Measurements from ENCODE around the gene TRAPPC2B. TPM values are rescaled to one million over a fixed set of nuclear protein-coding genes. Genes with fewer than 3 reads are reported as not detected.

The TRAPPC2B gene
- total RNA-seq, 1 donor from 2014 or later: 13.4 TPM

GRCh38 chr19:57338877-57339276, 24.5 kb upstream of the TRAPPC2B start:
- no peak for DNase-seq (ENCODE audit: extremely low spot score, unreplicated experiment)
- H3K27me3 Mint-ChIP-seq (ENCODE audit: unreplicated experiment): peaks cover 7% of the 10 kb centered on the region
- no peaks in the 10 kb centered on the region for H3K4me1 Mint-ChIP-seq (ENCODE audit: unreplicated experiment)
- H3K4me3 Mint-ChIP-seq (ENCODE audit: unreplicated experiment): no peak overlapping the region
- H3K27ac Mint-ChIP-seq (ENCODE audit: unreplicated experiment): no peak overlapping the region
- H3K9me3 Mint-ChIP-seq (ENCODE audit: unreplicated experiment): no peaks in the 10 kb centered on the region
- TF ChIP-seq CTCF (IDR thresholded peaks at IDR 0.05): no peak
- peaks cover 11% of the 10 kb centered on the region for H3K36me3 Mint-ChIP-seq (ENCODE audit: unreplicated experiment)

GRCh38 chr19:57342582-57342981, 20.8 kb upstream of the TRAPPC2B start:
- peaks cover 4% of the 10 kb centered on the region for H3K36me3 Mint-ChIP-seq (ENCODE audit: unreplicated experiment)
- no peaks in the 10 kb centered on the region for H3K9me3 Mint-ChIP-seq (ENCODE audit: unreplicated experiment)
- H3K4me3 Mint-ChIP-seq (ENCODE audit: unreplicated experiment): no peak overlapping the region
- H3K27ac Mint-ChIP-seq (ENCODE audit: unreplicated experiment): no peak overlapping the region
- peaks cover 19% of the 10 kb centered on the region for H3K27me3 Mint-ChIP-seq (ENCODE audit: unreplicated experiment)
- DNase-seq (ENCODE audit: extremely low spot score, unreplicated experiment): no peak
- no peak for TF ChIP-seq CTCF (IDR thresholded peaks at IDR 0.05)
- H3K4me1 Mint-ChIP-seq (ENCODE audit: unreplicated experiment): no peaks in the 10 kb centered on the region

DNA sequence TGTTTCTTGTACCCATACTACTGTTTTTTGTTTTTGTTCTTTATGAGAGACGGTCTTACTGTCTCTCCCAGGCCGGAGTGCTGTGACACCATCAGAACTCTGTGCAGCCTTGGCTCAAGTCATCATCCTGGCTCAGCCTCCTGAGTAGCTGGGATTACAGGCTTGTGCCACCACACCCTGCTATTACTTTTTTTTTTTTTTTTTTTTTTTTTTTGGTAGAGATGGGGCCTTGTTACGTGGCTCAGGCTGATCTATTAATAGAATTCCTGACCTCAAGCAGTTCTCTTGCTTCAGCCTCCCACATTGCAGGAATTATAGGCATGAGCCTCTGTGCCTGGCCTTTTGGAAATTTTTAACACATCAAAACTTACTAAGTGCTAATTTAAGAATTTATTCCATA, 15.2 kb upstream of the TRAPPC2B start:
- Mint-ChIP-seq H3K27ac (ENCODE audit: unreplicated experiment) (no peak overlapping the region), H3K4me1 (ENCODE audit: unreplicated experiment) (peaks cover 24% of the 10 kb centered on the region), H3K36me3 (ENCODE audit: unreplicated experiment) (peaks cover 16% of the 10 kb centered on the region), H3K27me3 (ENCODE audit: unreplicated experiment) (peaks cover 19% of the 10 kb centered on the region), H3K9me3 (ENCODE audit: unreplicated experiment) (peaks cover 9% of the 10 kb centered on the region), H3K4me3 (ENCODE audit: unreplicated experiment) (no peak overlapping the region)
- no peak for DNase-seq (ENCODE audit: extremely low spot score, unreplicated experiment)
- TF ChIP-seq CTCF (IDR thresholded peaks at IDR 0.05): no peak

GRCh38 chr19:57350877-57351805, 12.2 kb upstream of the TRAPPC2B start, which contains the start of gene ZNF304:
TSS of gene ZNF304 (plus strand) at chr19:57351271. CDS start at chr19:57351665, 394 bp downstream.
- no peak for TF ChIP-seq CTCF (IDR thresholded peaks at IDR 0.05)
- Mint-ChIP-seq H3K36me3 (ENCODE audit: unreplicated experiment) (peaks cover 45% of the 10 kb centered on the region), H3K9me3 (ENCODE audit: unreplicated experiment) (peaks cover 19% of the 10 kb centered on the region), H3K27ac (ENCODE audit: unreplicated experiment) (peak within 1 kb of the TSS; percentile 91), H3K4me1 (ENCODE audit: unreplicated experiment) (peaks cover 24% of the 10 kb centered on the region), H3K4me3 (ENCODE audit: unreplicated experiment) (peak within 1 kb of the TSS; percentile 94), H3K27me3 (ENCODE audit: unreplicated experiment) (peaks cover 3% of the 10 kb centered on the region)
- DNase-seq (ENCODE audit: extremely low spot score, unreplicated experiment): peak; percentile 96

DNA sequence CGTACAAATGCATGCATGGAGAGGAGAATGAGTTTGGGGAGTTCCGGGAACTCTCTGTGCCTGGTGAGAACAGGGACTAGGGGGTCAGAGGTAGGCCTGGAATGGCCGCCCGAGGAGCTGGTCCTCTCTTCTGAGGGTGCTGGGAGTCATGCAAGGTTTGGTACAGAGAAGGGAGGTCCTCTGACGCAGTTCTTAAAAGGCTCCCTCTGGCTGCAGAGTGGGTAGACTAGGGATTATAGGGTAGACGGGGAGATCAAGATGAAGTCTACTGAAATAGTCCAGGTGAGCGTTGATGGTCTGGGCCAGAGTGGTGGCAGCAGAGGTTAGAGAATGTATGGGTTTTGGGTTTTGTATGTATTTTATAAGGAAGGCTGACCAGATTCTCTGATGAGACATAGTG, 11.5 kb upstream of the TRAPPC2B start:
- no peak for DNase-seq (ENCODE audit: extremely low spot score, unreplicated experiment)
- Mint-ChIP-seq H3K27ac (ENCODE audit: unreplicated experiment) (peak overlapping the region; percentile 91), H3K9me3 (ENCODE audit: unreplicated experiment) (peaks cover 23% of the 10 kb centered on the region), H3K36me3 (ENCODE audit: unreplicated experiment) (peaks cover 52% of the 10 kb centered on the region), H3K4me1 (ENCODE audit: unreplicated experiment) (peaks cover 24% of the 10 kb centered on the region), H3K4me3 (ENCODE audit: unreplicated experiment) (peak overlapping the region; percentile 94), H3K27me3 (ENCODE audit: unreplicated experiment) (no peaks in the 10 kb centered on the region)
- no peak for TF ChIP-seq CTCF (IDR thresholded peaks at IDR 0.05)

All from osteocyte (in vitro differentiated cells).